Measurements from ENCODE around the gene ATAD1.

DNA sequence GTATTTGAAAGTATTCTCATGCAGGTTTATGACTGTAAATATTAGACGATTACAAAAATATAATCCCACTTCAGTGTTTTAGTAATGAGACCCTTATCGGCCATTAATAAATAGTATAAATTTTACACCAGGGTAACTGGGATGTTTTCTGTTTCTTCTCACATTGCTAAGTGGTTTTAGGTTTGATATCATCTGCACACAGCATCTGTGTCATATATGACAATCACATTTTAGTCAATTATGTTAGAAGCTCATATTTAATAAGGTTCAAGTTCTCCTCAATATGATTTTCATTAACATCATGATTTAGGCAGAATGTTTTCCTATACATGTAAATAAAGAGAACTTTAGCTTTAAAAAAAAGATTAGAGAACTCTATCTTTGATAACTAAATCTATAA is 66.8 kb downstream of the ATAD1 start:
- TF ChIP-seq, protein P1, sequence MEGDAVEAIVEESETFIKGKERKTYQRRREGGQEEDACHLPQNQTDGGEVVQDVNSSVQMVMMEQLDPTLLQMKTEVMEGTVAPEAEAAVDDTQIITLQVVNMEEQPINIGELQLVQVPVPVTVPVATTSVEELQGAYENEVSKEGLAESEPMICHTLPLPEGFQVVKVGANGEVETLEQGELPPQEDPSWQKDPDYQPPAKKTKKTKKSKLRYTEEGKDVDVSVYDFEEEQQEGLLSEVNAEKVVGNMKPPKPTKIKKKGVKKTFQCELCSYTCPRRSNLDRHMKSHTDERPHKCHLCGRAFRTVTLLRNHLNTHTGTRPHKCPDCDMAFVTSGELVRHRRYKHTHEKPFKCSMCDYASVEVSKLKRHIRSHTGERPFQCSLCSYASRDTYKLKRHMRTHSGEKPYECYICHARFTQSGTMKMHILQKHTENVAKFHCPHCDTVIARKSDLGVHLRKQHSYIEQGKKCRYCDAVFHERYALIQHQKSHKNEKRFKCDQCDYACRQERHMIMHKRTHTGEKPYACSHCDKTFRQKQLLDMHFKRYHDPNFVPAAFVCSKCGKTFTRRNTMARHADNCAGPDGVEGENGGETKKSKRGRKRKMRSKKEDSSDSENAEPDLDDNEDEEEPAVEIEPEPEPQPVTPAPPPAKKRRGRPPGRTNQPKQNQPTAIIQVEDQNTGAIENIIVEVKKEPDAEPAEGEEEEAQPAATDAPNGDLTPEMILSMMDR (IDR thresholded peaks at IDR 0.05) = no peak
- TF ChIP-seq EP300 (IDR thresholded peaks at IDR 0.05) (no peak), POLR2A (IDR thresholded peaks at IDR 0.05) (no peak), POLR2AphosphoS5 (IDR thresholded peaks at IDR 0.05) (no peak)

Data from gastroesophageal sphincter (tissue), 3 donors.